Measurements from ENCODE around the gene BLOC1S4.

DNA sequence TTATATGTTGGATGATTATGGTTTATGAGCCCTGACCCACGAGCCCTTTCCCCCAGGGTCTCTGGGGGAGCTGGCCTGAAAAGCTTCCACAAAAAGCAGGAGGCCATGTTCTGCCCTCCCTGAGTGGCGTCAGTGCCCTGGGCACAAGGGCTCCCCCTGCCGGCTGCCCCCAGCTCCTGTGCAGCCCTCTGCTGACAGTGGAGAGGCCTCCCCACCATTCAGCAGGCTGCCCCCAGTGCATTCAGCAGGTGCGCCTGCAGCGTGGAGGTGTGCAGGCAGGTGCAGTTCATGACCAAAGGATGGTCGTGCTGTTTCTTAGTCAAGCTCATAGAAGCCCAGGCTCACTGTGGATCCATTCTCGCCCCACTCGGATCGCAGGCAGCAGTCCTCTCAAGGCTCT lies 34.8 kb upstream of the BLOC1S4 start:
- TF ChIP-seq, protein P1, sequence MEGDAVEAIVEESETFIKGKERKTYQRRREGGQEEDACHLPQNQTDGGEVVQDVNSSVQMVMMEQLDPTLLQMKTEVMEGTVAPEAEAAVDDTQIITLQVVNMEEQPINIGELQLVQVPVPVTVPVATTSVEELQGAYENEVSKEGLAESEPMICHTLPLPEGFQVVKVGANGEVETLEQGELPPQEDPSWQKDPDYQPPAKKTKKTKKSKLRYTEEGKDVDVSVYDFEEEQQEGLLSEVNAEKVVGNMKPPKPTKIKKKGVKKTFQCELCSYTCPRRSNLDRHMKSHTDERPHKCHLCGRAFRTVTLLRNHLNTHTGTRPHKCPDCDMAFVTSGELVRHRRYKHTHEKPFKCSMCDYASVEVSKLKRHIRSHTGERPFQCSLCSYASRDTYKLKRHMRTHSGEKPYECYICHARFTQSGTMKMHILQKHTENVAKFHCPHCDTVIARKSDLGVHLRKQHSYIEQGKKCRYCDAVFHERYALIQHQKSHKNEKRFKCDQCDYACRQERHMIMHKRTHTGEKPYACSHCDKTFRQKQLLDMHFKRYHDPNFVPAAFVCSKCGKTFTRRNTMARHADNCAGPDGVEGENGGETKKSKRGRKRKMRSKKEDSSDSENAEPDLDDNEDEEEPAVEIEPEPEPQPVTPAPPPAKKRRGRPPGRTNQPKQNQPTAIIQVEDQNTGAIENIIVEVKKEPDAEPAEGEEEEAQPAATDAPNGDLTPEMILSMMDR (IDR thresholded peaks at IDR 0.05): peak in 2 of 6 experiments; percentile 18 to 19
- TF ChIP-seq POLR2A (IDR thresholded peaks at IDR 0.05): no peak
